Measurements from ENCODE around the gene LKAAEAR1.

LKAAEAR1 gene

DNA sequence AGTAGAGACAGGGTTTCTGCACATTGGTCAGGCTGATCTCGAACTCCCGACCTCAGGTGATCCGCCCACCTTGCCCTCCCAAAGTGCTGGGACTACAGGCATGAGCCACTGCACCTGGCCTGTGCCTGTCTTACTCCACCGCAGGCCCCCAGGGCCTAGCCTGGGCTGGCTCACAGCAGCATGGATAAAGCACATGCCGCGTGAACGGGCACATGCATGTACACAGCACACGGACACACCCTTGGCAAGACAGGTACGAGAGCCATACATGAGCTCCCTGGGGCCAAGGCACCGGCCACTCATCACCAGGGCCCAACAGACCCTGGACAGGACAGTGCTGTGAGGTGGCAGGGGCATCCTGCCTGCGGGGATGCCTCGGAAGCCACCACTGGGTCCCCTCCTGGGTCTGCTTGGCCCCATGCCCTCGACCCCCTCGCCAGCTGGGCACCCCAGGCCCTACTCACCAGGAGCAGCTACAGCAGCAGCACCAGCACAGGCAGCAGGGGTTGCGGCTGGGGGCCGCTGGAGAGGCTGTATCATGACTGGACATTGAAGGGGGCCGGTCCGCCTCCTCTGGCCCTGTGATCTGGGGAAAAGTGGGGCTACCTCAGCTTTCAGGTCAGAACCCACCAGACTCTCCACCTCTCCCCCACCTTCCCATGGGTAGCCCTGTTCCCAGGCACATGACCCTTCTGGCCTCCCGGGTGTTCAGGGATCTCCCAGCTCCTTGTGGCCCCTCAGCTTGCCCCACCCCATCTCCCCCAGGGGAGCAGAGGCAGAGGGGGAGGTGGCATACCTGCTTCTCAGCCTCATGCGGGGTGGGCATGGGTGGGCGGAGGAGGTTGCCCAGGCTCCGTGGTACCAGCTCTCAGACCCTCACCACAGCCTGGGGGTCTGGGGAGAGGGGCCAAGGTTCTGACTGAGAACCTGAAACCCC lies 7.9 kb downstream of the LKAAEAR1 start:
- DNase-seq (ENCODE audit: extremely low spot score), result no peak
- ChIA-PET CTCF (interaction anchor here (0.8 to 2.6 kb wide), 4 partner anchors 12 to 44 kb away, joined by 3 to 12 read pairs (median 4); no protein-coding TSS in a partner anchor), POLR2A (no interaction called here)
- TF ChIP-seq CTCF (IDR thresholded peaks at IDR 0.05; ENCODE audit: control extremely low read depth, extremely low read depth, low read depth, missing control alignments), result no peak

DNA sequence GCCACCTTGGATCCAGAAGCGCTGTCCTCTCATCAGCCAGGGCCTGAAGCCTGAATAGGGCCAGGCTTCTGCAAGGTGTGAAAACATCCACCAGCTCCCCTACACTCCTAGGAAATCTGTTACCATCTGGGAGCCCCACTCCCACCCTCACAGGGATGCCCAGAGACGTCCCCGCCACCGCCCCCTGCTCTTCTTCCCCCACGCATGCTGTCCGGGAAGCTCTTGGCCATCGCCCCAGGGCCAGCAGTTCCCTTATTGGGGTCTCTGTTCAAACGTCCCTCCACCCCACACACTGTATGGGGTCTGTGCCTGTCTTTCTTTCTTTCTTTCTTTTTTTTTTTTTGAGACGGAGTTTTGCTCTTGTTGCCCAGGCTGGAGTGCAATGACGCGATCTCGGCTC lies 8.6 kb downstream of the LKAAEAR1 start:
- ChIA-PET CTCF (interaction anchor here (1.6 to 2.6 kb wide), 2 partner anchors 18 to 45 kb away, joined by 5 to 12 read pairs; no protein-coding TSS in a partner anchor), POLR2A (no interaction called here)
- no peak for DNase-seq (ENCODE audit: extremely low spot score)
- no peak for TF ChIP-seq CTCF (IDR thresholded peaks at IDR 0.05; ENCODE audit: control extremely low read depth, extremely low read depth, low read depth, missing control alignments)

DNA sequence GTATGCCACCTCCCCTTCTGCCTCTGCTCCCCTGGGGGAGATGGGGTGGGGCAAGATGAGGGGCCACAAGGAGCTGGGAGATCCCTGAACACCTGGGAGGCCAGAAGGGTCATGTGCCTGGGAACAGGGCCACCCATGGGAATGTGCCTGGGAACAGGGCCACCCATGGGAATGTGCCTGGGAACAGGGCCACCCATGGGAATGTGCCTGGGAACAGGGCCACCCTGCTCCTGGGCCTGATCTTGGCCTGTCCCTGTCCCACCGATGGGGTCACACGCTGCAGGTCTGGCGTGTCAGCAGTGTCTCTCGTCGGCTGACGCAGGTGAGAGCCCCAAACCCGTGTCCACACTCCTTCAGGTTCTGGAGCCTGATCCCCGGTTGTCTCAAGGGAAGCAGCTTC lies 9.2 kb downstream of the LKAAEAR1 start:
- no peak for DNase-seq (ENCODE audit: extremely low spot score)
- TF ChIP-seq CTCF (IDR thresholded peaks at IDR 0.05; ENCODE audit: control extremely low read depth, extremely low read depth, low read depth, missing control alignments), result no peak
- CTCF ChIA-PET, result interaction anchor here (1.6 to 2.6 kb wide), 2 partner anchors 18 to 45 kb away, joined by 5 to 12 read pairs; no protein-coding TSS in a partner anchor
- POLR2A ChIA-PET, result no interaction called here

GRCh38 chr20:64074184-64074789 lies 9.9 kb downstream of the LKAAEAR1 start:
- TF ChIP-seq CTCF (IDR thresholded peaks at IDR 0.05; ENCODE audit: control extremely low read depth, extremely low read depth, low read depth, missing control alignments), result no peak
- CTCF ChIA-PET, result interaction anchor here (1.5 kb wide), 1 partner anchor 17 kb away, joined by 3 read pairs; no protein-coding TSS in a partner anchor
- POLR2A ChIA-PET, result no interaction called here
- DNase-seq (ENCODE audit: extremely low spot score), result no peak

- CTCF ChIA-PET, result interaction anchor here (1.5 kb wide), 1 partner anchor 16 kb away, joined by 3 read pairs; no protein-coding TSS in a partner anchor
- POLR2A ChIA-PET, result no interaction called here
Measured at GRCh38 chr20:64073476-64074183, 10.6 kb downstream of the LKAAEAR1 start.

More at GRCh38 chr20:64073476-64074183, 10.6 kb downstream of the LKAAEAR1 start:
- DNase-seq (ENCODE audit: extremely low spot score), result no peak
- no peak for TF ChIP-seq CTCF (IDR thresholded peaks at IDR 0.05; ENCODE audit: control extremely low read depth, extremely low read depth, low read depth, missing control alignments)

Data from GM10248 (cell line).